Psoas muscle (tissue), 8 donors: ENCODE results near the gene DTD1. TPM values are rescaled to one million over a fixed set of nuclear protein-coding genes. Genes with fewer than 3 reads are reported as not detected.

Experiments
- ATAC-seq, 4 donors: fragments of 200-7000 bp; cut with Tn5 transposase; one replicate each; pipeline ENCODE4 v1.9.1; 2020; ENCODE audit warnings: moderate library complexity in 3 of 4, mild to moderate bottlenecking in 2 of 4
- DNase-seq, 2 donors: peaks; one replicate each; pipeline ENCODE4 v3.0.0-alpha.2; 2020
- H3K27ac ChIP-seq: fragments of 200-600 bp; one replicate; pipeline ENCODE4 v1.8.0; 2022
- H3K27me3 ChIP-seq, 3 donors: fragments of 200-600 bp in 1 of 3; one replicate each; pipeline versions ENCODE4 v1.6.1 to v1.8.0; 2013 to 2022; ENCODE audit warnings: low read length in 2 of 3, mild to moderate bottlenecking in 2 of 3, moderate library complexity in 1 of 3; ENCODE audit not compliant: insufficient read depth in 3 of 3
- H3K36me3 ChIP-seq, 2 donors: fragments of 200-600 bp in 1 of 2; one replicate each; pipeline versions ENCODE4 v1.6.1 to v1.8.0; 2013 to 2022; ENCODE audit warnings: low read depth in 1 of 2, mild to moderate bottlenecking in 1 of 2, moderate library complexity in 1 of 2; ENCODE audit not compliant: insufficient read depth in 1 of 2
- H3K4me1 ChIP-seq: fragments of 200-600 bp; one replicate; pipeline ENCODE4 v1.8.0; 2022
- H3K4me3 ChIP-seq: fragments of 200-600 bp; one replicate; pipeline ENCODE4 v1.8.0; 2022; ENCODE audit warnings: mild to moderate bottlenecking
- H3K9me3 ChIP-seq: fragments of 200-600 bp; one replicate; pipeline ENCODE4 v1.8.0; 2022
- WGBS, 3 donors: extraction: QIAGEN DNeasy Blood & Tissue Kit; methylation state at CpG; one replicate each; pipeline versions ENCODE4 v1.1.6 to v1.1.7; 2013; 5-methylcytosine and 5-hydroxymethylcytosine counted together
- intact Hi-C, 2 donors: fragments of 100-400 bp; cut with DNase I; formaldehyde crosslinking; loops; one replicate each; pipeline versions ENCODE4 v1.11.0 to v1.14.2; 2022
- polyA plus RNA-seq, 3 donors: library from polyadenylated mRNA; stranded (reverse); fragments of 200-250 nt; gene quantifications; one replicate each; pipeline ENCODE4 v1.2.3, GENCODE V29; 2013
- total RNA-seq, 4 donors: library from RNA; stranded (reverse); fragmentation: NEBNext Ultra II Directional in 2 of 4; extraction: Animal tissue kit (Norgen Biotek cat#: 25700) in 2 of 4; gene quantifications; one replicate each; pipeline versions ENCODE4 v1.2.1 to v1.2.4, GENCODE V29; 2021 to 2023
- TF ChIP-seq, protein P1 (sequence below): fragments of 200-600 bp; IDR thresholded peaks from one replicate; pipeline ENCODE4 v1.8.0; 2022; ENCODE audit warnings: antibody characterized with exemption
- donor health status: healthy with polysubstance abuse.
- donor health status: DM: no; HTN: no; CAD: no; lungs with moderate emphysema.
- donor health status: Bipolar disorder and iron deficiency.
- donor health status: healthy.
- donor health status: DM: yes; HTN: yes; CAD: no.
- donor health status: DM: no; HTN: no; CAD: no.
- donor health status: DM: no; HTN: no; CAD: no.
- donor health status: DM: yes; HTN: yes; CAD: no.

DTD1 gene
- total and polyA plus RNA-seq, 7 donors: 12.4 to 20.7 (median 18.2) TPM

DNA sequence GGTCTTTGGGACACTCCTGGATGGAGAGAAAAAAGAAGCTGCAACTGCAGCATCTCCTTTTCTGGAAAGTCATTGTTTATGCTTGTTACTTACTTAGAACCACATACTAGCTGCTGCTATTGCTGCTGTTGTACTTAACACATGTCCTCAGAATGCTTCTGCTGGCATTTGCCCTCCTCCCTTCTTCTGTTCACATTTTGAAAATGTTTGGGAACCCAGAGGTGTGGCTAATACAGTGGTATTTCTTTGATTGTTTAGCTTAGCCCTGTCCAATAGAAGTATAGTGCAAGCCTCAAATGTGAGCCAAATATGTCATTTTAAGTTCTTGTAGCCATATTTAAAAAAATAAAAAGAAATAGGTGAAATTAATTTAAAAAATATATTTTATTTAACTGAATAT is 8.4 kb downstream of the DTD1 start:
- ATAC-seq (no peak), DNase-seq (no peak)
- H3K4me1 ChIP-seq: no peaks in the 10 kb centered on the region
- no peaks in the 10 kb centered on the region for H3K27me3 ChIP-seq
- no peak overlapping the region for H3K4me3 ChIP-seq
- TF ChIP-seq, protein P1, sequence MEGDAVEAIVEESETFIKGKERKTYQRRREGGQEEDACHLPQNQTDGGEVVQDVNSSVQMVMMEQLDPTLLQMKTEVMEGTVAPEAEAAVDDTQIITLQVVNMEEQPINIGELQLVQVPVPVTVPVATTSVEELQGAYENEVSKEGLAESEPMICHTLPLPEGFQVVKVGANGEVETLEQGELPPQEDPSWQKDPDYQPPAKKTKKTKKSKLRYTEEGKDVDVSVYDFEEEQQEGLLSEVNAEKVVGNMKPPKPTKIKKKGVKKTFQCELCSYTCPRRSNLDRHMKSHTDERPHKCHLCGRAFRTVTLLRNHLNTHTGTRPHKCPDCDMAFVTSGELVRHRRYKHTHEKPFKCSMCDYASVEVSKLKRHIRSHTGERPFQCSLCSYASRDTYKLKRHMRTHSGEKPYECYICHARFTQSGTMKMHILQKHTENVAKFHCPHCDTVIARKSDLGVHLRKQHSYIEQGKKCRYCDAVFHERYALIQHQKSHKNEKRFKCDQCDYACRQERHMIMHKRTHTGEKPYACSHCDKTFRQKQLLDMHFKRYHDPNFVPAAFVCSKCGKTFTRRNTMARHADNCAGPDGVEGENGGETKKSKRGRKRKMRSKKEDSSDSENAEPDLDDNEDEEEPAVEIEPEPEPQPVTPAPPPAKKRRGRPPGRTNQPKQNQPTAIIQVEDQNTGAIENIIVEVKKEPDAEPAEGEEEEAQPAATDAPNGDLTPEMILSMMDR: no peak
- no peaks in the 10 kb centered on the region for H3K9me3 ChIP-seq
- intact Hi-C loops: no loop called here
- H3K36me3 ChIP-seq: peaks cover 2 to 61% of the 10 kb centered on the region in 2 donors
- H3K27ac ChIP-seq: no peak overlapping the region

DNA sequence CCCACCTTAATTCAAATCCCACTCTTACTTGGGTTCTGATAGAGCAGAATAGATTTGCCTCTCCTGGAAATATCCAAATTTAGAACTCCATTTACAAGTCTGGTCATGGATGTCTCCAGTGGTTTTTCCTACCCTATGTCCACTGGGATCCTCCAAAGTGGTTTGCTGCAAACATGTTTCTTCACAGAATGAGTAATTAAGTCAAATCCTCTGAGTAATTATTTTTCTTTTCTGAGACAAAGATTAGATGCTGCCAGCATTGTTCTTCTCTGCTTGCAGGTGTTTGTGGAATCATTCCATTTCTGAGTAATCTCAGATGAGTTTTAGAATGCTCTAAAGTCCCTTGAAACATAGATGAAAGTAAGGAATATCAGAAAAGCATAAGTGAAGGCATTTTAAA is 21.9 kb downstream of the DTD1 start:
- DNase-seq: no peak
- intact Hi-C loops: no loop called here

DNA sequence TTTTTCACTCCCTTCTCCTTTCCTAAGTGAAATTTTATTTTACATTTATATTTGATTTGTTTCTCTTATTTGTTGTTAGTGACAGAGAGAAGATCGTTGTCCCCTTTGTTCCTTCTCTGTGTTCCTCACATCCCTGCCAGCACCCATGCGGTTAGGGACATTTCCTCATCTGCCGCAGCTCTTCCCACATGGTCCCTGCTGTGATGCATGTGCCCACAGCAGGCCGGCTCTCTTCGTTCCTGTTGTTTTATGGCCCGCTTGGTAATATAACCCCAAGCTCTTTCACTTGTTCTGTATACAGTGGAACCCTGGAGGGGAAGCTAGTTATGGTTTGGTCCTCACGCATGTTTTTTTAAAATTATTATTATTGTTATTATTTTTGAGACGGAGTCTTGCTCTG is 23.6 kb downstream of the DTD1 start:
- Histone ChIP-seq H3K4me3 (no peak overlapping the region), H3K27me3 (no peaks in the 10 kb centered on the region), H3K36me3 (peaks cover 0 to 21% of the 10 kb centered on the region in 2 donors), H3K4me1 (no peaks in the 10 kb centered on the region), H3K27ac (no peak overlapping the region), H3K9me3 (no peaks in the 10 kb centered on the region)
- intact Hi-C loops: no loop called here
- ATAC-seq (no peak), DNase-seq (no peak)
- TF ChIP-seq, protein P1: no peak
- WGBS, 3 donors: 82 to 85% (median 84%) methylated on average over 8 of the region's 8 CpGs

More for the DNA sequence above, 21.9 kb downstream of the DTD1 start:
- H3K4me1 ChIP-seq: no peaks in the 10 kb centered on the region
- H3K27ac ChIP-seq: no peak overlapping the region
- H3K9me3 ChIP-seq: no peaks in the 10 kb centered on the region
- no peaks in the 10 kb centered on the region for H3K27me3 ChIP-seq
- H3K36me3 ChIP-seq: peaks cover 0 to 21% of the 10 kb centered on the region in 2 donors
- ATAC-seq: no peak
- TF ChIP-seq, protein P1: no peak
- H3K4me3 ChIP-seq: no peak overlapping the region

DNA sequence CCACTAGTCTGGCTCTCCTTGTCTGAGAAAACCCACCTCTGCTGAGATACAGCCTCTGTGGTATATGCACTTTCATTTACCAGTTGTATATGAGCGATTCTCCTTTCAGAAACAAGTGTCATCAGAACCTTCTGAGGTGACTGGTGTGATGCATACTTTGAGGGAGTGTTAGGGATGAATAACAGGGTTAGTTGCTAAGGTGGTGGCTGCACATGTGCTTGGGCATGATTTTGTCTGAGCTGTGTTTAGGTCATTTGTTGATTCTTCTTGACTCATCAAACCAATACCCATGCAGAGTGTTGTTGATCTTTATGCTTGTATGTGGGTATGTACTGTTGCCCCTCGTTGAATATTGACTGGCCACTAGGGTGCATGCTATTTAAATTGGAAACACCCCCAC is 25.7 kb downstream of the DTD1 start:
- WGBS, 3 donors: 88 to 96% (median 90%) methylated on average over 2 of the region's 2 CpGs
- no peak for ATAC-seq
- H3K4me1 ChIP-seq: no peaks in the 10 kb centered on the region
- TF ChIP-seq, protein P1: no peak
- H3K4me3 ChIP-seq: no peak overlapping the region
- intact Hi-C loops: no loop called here
- DNase-seq: no peak
- no peaks in the 10 kb centered on the region for H3K9me3 ChIP-seq
- no peak overlapping the region for H3K27ac ChIP-seq
- H3K36me3 ChIP-seq: peaks cover 0 to 26% of the 10 kb centered on the region in 2 donors
- no peaks in the 10 kb centered on the region for H3K27me3 ChIP-seq

DNA sequence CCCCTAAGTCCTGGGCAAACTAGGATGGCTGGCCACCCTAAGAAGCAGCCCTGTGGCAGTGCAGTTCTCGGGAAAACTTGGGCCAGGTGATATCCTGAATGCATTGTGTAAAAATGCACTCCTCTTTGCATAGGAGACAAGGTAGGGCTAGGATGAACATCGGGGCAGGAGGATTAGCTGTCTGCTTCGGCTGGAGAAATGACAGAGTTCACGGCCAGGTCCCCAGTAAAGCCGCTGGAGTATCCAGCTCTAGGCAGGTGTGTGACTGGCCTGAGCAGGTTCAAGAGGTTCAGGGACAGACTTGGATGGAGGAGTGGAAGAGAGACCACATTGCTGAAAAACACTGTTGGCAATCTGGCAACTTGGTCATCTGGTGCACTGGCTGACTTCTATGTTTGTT is 26.4 kb downstream of the DTD1 start:
- no peaks in the 10 kb centered on the region for H3K27me3 ChIP-seq

More for the DNA sequence above, 26.4 kb downstream of the DTD1 start:
- ATAC-seq: no peak
- Histone ChIP-seq H3K27ac (no peak overlapping the region), H3K4me3 (no peak overlapping the region), H3K36me3 (peaks cover 0 to 22% of the 10 kb centered on the region in 2 donors), H3K4me1 (no peaks in the 10 kb centered on the region), H3K9me3 (no peaks in the 10 kb centered on the region)
- intact Hi-C loops: no loop called here
- TF ChIP-seq, protein P1: no peak
- DNase-seq: no peak
- 92 to 97% (median 93%) methylated on average over 5 of the region's 5 CpGs for WGBS, 3 donors
